Measurements from ENCODE around the gene RNF223. TPM values are rescaled to one million over a fixed set of nuclear protein-coding genes. Genes with fewer than 3 reads are reported as not detected.

The RNF223 gene
- total and polyA plus RNA-seq, 2 of the 13 experiments (the other 11 are each of a cell fraction or from before 2014, with no cell fraction given) = 0.03 TPM; not detected in 1

DNA sequence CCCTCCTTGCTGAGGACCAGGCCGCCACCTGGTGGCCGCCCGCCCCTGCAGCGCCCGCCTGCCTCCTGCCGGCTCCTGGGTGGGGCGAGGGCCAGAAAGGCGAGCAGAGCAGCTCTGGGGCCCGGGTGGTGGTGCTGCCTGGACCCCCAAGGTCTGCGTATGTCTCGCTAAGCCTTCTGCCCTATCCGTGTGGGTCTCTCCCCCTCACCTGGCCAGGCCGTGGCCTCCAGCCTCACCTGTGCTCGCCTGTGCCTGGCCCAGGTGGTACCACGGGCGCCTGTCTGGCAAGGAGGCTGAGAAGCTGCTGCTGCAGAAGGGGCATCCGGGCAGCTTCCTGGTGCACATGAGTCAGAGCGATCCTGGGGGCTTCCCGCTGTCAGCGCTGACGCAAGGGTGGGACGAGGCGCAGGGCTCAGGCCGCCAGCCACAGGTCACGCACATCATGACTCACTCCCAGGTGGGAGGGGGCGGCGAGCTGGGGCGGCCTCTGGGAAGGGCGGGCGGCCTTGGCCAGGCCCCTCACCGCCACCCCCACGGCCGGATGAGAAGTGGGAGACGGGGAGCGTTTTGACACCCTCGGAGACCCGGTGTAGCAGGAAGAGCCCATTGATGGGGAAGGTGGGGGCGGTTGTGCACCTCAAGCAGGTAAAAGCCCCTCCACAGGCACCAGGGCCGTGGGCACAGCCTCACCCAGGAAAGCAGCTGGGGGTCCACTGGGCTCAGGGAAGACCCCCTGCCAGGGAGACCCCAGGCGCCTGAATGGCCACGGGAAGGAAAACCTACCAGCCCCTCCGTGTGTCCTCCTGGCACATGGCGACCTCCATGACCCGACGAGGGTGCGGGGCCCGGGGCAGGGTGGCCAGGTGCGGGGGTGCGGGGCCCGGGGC lies 9.9 kb downstream of the RNF223 start (continued):
- TF ChIP-seq, protein P1, sequence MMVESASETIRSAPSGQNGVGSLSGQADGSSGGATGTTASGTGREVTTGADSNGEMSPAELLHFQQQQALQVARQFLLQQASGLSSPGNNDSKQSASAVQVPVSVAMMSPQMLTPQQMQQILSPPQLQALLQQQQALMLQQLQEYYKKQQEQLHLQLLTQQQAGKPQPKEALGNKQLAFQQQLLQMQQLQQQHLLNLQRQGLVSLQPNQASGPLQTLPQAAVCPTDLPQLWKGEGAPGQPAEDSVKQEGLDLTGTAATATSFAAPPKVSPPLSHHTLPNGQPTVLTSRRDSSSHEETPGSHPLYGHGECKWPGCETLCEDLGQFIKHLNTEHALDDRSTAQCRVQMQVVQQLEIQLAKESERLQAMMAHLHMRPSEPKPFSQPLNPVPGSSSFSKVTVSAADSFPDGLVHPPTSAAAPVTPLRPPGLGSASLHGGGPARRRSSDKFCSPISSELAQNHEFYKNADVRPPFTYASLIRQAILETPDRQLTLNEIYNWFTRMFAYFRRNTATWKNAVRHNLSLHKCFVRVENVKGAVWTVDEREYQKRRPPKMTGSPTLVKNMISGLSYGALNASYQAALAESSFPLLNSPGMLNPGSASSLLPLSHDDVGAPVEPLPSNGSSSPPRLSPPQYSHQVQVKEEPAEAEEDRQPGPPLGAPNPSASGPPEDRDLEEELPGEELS (CRISPR knock-in tag; IDR thresholded peaks at IDR 0.05) = no peak
- TF ChIP-seq ZNF333 (CRISPR knock-in tag; IDR thresholded peaks at IDR 0.05; ENCODE audit: borderline replicate concordance) (no peak), ZNF317 (CRISPR knock-in tag; IDR thresholded peaks at IDR 0.05) (peak; percentile 16), TBL1XR1 (IDR thresholded peaks at IDR 0.05; ENCODE audit: borderline replicate concordance, low read length, partially characterized antibody) (no peak), ELF3 (CRISPR knock-in tag; IDR thresholded peaks at IDR 0.05) (peak; percentile 93), ZNF598 (CRISPR knock-in tag; IDR thresholded peaks at IDR 0.05; ENCODE audit: borderline replicate concordance) (peak; percentile 93; the same call in 1 of the 2 replicates), ZNF383 (CRISPR knock-in tag; IDR thresholded peaks at IDR 0.05; ENCODE audit: borderline replicate concordance) (peak; percentile 80; the same call in 1 of the 2 replicates), TSC22D2 (CRISPR knock-in tag; IDR thresholded peaks at IDR 0.05; ENCODE audit: borderline replicate concordance) (no peak), SIN3A (IDR thresholded peaks at IDR 0.05; ENCODE audit: borderline replicate concordance, low read depth, low read length) (no peak), ZNF329 (CRISPR knock-in tag; IDR thresholded peaks at IDR 0.05; ENCODE audit: low read depth) (no peak), ZUFSP (CRISPR knock-in tag; IDR thresholded peaks at IDR 0.05; ENCODE audit: borderline replicate concordance) (no peak), TBX2 (CRISPR knock-in tag; IDR thresholded peaks at IDR 0.05; ENCODE audit: borderline replicate concordance) (peak; percentile 79; the same call in 1 of the 2 replicates), ARNT (IDR thresholded peaks at IDR 0.05) (no peak), ATRX (CRISPR knock-in tag; IDR thresholded peaks at IDR 0.05; ENCODE audit: borderline replicate concordance) (no peak), TP53 (CRISPR knock-in tag; conservative IDR thresholded peaks at IDR 0.05) (no peak), MYC (CRISPR knock-in tag; IDR thresholded peaks at IDR 0.05; ENCODE audit: borderline replicate concordance) (peak; percentile 50; the same call in 1 of the 2 replicates), KDM4B (CRISPR knock-in tag; IDR thresholded peaks at IDR 0.05) (no peak), SETDB1 (CRISPR knock-in tag; IDR thresholded peaks at IDR 0.05; ENCODE audit: borderline replicate concordance) (no peak), ZFP37 (CRISPR knock-in tag; IDR thresholded peaks at IDR 0.05; ENCODE audit: borderline replicate concordance) (no peak), FOXJ3 (CRISPR knock-in tag; IDR thresholded peaks at IDR 0.05; ENCODE audit: borderline replicate concordance) (no peak), NKX3-1 (CRISPR knock-in tag; IDR thresholded peaks at IDR 0.05) (no peak), ZNF136 (CRISPR knock-in tag; IDR thresholded peaks at IDR 0.05; ENCODE audit: low read depth) (no peak), TAF15 (IDR thresholded peaks at IDR 0.05; ENCODE audit: low read depth, low read length, poor library complexity, severe bottlenecking) (no peak), MAF1 (CRISPR knock-in tag; IDR thresholded peaks at IDR 0.05; ENCODE audit: borderline replicate concordance) (no peak)
- TF ChIP-seq, protein P2, sequence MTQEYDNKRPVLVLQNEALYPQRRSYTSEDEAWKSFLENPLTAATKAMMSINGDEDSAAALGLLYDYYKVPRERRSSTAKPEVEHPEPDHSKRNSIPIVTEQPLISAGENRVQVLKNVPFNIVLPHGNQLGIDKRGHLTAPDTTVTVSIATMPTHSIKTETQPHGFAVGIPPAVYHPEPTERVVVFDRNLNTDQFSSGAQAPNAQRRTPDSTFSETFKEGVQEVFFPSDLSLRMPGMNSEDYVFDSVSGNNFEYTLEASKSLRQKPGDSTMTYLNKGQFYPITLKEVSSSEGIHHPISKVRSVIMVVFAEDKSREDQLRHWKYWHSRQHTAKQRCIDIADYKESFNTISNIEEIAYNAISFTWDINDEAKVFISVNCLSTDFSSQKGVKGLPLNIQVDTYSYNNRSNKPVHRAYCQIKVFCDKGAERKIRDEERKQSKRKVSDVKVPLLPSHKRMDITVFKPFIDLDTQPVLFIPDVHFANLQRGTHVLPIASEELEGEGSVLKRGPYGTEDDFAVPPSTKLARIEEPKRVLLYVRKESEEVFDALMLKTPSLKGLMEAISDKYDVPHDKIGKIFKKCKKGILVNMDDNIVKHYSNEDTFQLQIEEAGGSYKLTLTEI (CRISPR knock-in tag; conservative IDR thresholded peaks at IDR 0.05) = no peak

Data from HepG2 (cell line).